GM21737 (cell line): ENCODE results near the gene C10orf90.

ENCODE experiments used
- ATAC-seq: cut with Tn5 transposase; IDR thresholded peaks from one replicate; pipeline ENCODE4 v1.9.1; 2021; ENCODE audit warnings: mild to moderate bottlenecking, moderate library complexity; ENCODE audit not compliant: unreplicated experiment

C10orf90 gene

DNA sequence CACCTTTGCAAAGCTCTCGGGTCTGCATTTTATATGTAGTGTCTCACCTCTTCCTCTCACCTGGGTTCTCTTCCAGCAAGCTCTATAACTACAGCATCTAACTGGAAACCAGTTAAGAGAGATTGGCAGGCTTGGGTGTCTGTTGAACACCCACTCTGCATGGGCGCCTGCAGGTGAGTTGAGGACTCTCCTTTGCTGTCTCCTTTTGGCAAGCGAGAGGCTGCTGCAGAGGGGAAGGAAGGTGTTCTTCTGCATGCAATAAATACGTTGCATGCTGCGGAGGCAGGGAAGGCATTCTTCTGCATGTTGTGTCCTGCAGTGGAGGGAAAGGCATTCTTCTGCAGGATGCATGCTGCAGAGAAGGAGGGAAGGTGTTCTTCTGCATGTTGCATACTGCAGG lies 200.8 kb downstream of the C10orf90 start:
- ATAC-seq, result no peak

DNA sequence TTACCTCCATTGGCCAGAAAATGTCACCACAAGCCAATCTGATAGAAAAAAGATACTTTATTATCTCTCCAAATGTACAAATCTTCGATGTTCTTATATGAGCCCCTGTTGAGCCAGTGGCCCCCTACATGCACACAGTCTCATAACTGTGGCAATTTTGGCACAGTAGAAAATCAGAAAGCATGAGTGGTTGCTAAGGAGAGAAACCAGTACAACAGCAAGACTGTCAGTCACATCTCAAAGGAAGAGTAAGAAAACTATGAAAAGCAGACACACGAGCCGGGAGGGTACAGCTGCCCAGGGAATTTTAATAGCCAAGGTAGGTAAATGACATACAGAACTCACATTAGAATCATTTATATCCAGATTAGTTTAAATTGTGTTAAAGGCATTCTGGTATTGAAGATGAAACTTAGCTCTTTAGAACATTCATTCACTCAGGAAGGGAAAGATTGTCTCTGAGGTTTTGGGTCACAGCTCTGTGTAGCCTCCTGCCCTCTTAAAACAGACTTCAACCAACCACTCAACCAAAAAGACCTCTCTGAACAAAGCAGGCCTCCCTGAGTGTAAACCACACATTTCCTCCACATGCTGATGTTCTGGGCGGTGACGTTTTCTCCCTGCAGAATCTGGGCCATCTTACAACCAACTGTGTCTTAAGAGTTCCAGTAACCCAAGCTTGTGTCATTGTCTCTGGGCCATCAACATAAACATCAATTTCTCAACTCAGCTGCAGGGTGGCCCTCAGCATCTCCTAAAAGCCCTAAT lies 201.4 kb downstream of the C10orf90 start:
- ATAC-seq, result no peak

DNA sequence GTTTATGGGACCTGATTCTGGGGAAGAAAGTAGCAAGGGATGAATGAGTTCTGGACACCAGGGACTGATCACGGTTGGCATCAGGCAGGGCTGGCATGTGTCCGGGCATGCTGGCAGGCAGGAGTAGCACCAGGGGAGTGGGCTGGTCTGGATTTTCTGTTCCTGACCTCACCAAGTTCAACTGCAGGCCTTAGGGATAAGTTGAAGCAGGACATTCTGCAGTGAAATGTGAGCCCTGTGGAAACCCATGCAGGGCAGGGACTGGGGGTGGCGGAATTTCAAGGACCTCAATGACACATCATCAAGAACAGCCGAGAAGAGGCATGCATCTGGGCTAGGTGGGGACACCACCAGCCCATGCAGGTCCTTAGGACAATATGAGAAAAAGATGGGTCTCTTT lies 202.0 kb downstream of the C10orf90 start:
- no peak for ATAC-seq

DNA sequence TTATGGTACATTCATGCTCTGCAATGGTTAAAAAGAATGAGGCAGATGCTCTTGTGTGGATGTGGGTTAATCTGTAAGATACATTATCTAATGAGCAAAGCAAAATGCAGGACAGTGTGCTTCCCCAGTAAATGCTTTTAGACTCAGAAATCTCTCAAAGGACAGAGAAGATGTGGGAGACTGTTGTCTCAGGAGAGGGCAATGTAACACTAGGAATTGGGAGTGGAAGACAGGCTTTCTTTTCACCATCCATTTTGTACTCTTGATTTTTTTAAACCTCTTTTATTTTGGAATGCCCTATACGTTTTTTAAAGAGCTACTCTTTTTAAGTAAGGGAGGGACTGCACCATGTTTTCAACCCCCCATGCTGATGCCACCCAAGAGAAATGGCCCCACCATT lies 204.7 kb downstream of the C10orf90 start:
- no peak for ATAC-seq

DNA sequence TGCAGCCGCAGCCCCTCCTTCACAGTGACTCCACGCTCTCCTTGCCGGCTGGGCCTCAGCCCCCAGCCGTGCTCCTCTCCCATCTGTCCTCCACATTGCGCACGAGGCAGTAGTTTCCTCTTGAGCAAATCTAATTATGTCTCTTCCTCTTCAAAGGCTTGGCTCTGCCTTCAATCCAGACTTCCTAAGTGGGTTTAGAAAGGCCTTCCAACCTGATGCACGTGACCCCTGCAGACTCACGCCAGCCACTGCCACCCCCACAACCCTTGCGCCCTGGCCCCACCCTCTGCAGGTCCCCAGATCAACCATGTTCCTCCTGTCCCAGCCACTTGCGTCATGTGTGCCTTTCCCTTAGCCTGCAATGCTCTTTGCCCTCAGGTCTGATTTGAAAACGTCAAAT lies 207.2 kb downstream of the C10orf90 start:
- no peak for ATAC-seq

DNA sequence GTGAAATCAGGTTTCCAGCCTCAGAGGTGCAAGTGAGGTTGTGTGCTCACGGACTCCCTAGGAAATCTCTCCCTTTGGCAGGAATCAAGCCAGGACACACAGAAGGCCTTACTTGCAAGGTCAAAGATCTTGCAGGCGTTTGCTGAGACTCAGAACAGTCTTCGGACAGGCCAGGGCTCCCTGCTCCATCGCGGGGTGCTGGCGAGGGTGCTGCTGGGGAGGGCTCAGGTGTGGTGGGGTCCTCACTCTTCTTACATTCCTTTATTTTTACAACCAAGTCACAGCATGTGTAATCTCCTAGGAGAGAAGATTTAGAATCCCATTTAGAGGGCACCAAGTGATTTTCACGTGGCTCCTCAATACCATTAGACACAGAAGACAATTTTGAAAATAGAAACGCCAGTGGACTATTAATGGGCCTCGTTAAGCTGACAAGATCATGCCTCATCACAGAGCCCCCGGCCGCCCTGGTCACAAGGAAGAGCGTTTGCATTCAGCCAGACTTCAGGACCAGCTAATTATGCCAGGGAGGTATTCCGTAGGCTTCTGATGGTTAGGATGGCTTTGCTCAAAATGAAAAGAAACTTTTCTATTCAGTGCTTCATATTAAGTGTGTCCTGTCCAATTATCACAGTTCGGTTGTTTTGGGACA lies 209.1 kb downstream of the C10orf90 start:
- no peak for ATAC-seq

DNA sequence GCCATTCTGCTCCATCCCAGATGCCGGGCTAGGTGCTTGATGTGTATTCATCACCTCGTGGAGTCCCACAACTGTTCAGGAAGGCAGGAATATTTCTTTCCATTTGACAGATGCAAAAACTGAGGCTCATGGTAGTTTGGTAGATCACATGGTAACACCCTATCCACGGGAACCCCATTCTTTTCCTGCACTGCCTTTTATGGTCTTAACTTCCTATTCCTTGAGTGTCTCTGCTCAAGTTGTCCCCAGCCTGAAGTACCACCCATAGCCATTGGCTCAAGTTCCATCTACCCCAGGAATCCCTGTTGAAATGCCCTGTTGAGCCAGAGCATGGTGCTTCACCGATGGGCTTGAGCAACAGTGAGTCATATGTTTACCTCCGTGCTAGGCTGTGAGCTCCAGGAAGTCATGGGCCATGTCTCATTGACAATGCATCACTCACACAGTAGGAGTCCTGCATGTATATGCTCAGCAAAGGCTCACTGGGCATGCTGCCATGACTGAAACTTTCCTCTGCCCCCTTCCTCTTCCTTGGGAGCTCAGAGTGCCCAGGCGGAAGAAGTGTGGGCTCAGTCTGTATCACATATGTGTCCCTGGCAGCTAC lies 210.5 kb downstream of the C10orf90 start:
- no peak for ATAC-seq

DNA sequence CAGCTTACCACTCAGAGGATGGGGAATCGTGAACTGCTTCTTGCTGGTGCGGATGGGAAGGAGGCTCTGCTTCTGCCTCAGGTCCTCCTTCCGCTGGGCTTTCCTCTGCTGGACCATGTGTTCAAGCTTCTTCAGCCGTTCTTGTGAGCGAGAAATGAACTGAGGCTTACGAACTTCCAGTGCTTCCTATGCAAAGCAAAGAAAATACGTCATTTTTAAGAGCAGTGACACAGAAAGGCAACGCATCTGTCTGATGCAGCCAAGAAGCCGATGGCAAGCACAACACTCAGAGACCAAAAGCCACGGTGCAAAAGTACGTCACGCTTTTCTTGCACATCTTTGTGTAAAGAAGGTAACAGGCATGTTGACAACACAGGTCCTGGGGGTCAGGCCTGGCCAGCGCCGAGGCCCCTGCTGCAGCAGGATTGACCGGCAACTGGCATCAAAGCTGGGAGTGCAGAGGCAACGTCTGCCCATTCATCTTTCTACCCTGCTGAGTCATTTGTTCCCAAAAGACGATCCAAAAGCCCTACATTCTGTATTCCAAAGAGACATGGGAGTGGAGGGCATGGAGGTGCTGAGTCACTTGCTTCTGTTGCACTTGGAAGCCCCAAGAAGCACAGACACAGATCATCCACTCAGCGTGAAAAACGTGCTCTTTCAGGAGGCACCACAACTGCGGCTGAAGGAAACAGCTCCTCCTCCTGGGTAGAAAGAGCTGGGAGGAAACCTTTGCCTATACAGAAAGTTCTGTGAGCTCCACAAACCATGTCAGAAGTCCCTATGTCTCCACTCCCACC lies 211.3 kb downstream of the C10orf90 start:
- no peak for ATAC-seq

DNA sequence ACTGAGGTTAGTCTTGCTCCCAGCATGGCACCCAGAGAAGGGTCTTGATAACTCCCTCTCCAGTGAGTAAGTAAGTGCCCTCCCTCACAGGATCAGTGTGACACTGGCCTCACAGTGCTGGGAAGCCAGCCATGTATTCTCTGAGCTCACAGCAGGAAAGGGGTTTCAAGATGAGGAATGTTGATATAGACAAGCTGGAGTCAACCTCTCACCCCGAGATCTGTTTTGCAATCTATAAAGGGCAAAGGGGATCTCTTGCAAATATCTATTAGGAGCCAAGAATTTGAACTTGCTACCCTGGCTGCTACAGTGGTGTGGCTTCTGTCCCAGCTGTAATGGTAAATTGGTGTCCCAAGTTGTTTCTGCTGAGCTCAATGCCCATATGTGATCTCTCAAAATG lies 212.0 kb downstream of the C10orf90 start:
- ATAC-seq, result no peak

DNA sequence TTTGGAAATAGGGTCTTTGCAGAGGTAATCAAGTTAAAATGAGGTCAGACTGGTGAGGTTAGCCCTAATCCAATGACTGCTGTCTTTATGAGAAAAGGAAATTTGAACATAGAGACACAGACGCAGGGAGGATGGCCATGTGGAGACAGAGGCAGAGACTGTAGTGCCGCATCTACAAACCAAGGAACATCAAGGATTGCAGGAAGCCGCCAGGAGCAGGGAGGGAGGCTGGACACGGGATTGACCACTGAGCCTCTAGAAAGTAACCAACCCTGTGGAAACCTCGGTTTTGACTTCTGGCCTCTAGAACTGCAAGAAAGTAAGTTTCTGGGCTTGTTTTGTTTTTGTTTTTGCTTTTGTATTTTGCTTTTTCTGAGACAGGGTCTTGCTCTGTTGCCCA lies 213.9 kb downstream of the C10orf90 start:
- ATAC-seq, result no peak

DNA sequence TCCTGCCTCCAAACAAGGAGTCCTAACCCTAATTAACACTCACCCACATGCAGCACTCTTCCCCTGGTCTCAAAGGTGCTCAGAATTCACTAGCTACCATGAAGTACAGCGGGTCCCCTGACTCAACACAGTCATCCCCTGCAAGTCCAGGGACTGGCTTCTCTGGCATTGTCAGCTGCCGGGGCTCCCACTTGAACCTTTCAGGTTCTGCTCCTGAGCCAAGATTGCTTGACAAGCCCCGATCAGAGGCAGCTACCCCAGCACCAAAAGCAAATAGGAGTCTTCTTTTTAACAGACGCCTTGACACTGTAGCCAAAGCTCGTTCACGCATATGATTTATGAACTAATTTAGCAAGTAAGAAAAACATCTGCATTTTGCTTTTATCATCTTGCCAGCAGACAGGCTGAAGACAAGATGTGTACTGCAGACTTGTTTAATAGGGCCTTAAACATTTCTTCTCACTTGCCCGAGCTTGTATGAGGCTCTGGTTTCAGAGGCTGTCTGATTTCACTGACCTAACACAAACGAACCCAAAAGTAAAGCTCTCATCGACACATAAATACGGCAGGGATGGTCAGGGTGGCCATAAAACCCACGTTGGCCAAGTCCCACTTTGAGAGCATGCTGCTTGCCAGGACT lies 214.6 kb downstream of the C10orf90 start:
- no peak for ATAC-seq

DNA sequence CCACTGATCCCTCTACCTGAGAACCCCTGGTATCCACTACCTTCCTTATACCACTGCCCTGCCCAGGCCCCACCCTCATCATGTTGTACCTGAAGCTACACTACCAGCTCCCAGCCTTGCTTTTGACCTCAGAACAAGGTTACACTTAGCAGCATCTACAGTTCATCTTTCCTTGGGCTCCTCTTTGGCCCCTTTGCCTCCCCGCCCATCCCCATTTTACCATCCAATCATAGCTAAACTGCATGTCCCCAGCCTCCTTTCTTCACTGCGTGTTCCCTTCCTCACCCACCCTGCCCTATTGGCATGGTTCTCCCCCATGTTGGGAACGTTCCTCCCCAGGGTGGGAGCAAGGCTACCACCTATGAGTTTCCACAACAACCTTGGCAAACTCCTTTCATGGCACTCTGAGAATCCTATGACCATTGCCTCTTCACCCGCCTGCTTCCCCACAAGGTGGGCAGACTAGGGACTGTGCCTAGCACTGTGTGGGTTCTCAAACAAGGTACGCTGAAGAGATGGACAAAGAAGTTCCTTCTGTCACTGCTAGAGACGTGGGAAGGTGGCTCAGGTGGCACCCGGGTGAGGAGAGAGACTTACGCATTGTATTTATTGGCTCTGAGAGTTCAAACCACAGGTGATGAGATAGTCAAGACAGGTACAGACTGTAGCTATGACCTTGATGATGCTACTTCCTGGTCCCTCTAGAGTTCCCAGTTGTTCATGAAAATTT lies 215.3 kb downstream of the C10orf90 start:
- no peak for ATAC-seq

DNA sequence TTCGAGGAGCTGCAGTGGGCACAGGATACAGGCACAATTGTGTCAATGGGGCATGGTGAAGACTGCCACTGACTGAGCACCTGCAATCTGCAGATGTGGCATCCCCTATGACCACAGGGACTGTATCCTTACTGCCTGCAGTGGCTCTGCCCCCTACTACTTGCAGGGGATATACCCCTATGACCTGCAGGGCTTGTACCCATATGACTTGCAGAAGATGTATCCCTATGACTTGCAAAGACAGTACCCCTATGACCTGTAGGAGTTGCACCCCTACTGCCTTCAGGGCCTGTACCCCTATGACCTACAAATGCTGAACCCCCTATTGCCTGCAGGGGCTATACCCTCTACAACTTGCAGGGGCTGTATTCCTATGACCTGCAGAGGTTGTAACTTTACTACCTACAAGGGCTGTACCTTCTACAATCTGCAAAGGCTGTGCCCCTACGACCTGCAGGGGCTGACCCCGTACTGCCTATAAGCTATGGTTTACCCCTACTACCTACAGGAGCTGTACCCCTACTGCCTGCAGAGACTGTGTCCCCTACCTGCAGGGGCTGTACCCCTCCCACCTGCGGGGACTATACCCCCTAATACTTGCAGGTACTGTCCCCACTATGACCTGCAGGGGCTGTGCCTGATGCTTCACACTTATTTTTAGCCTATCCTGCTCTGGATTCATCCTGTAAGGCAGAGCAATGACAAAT lies 216.3 kb downstream of the C10orf90 start:
- no peak for ATAC-seq

DNA sequence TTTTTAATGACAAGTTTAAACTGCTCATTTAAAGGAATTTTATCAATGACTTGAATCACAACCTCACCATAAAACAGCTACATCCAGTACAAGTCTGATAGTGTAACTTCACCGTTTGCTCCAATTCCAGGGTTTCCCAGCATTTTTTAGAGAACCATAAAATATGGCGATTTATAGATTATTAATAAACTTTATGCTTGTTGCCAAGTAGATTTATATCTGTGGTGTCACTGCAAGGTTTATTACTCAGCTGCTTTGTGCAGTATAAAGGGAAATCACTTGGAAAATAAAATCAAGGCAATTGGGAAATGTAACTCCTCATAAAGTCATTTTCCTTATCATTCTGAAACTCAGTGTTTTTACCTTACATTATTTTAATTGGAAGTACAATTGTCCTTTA lies 218.2 kb downstream of the C10orf90 start:
- ATAC-seq, result no peak

DNA sequence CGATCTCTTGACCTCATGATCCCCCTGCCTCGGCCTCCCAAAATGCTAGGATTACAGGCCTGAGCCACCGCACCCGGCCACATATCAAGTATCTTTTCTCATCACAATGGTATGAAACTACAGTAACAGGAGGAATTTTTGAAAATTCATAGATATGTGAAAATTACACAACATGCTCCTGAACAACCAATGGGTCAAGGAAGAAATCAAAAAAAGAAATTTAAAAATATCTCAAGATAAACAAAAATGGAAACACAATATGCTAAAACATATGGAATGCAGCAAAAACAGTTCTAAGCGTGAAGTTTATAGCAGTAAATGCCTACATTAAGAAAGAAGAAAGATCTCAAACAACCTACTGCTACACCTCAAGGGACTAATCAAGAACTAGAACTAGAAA lies 222.4 kb downstream of the C10orf90 start:
- no peak for ATAC-seq

DNA sequence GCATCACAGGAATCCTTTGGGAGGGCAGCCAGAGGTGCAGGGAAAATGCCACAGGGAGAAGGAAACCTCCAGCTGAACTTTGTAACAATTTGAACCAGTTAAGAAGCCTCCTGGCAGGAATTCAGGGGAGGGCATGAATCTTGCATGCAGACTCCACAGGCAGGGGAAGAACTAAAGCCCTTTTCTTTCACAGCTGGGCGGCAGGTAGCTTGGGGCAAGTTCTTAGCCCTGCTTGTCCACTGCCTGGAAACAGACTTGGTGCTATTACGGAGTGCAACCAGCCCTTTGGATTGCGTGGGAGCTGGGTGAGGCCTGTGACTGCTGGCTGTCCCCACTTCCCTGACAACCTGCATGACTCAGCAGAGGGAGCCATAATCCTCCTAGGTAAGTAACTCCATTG lies 230.6 kb downstream of the C10orf90 start:
- ATAC-seq, result no peak

DNA sequence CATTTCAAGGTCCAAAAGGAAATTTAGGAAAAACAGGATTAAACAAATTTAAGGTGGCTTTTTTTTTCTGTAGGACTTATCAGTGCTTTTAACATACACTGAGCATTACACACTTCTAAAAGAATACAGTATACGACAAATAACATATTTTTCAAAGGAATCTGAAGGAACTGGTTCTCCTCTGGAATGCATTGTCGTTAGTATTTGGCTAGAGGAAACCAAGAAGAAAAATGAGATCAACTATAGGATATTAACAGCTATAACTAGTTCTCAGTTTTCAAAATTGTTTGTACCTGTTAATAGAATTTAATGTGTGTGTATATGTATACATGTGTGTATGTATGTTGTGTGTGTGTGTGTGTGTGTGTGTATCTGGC lies 232.1 kb downstream of the C10orf90 start:
- no peak for ATAC-seq

DNA sequence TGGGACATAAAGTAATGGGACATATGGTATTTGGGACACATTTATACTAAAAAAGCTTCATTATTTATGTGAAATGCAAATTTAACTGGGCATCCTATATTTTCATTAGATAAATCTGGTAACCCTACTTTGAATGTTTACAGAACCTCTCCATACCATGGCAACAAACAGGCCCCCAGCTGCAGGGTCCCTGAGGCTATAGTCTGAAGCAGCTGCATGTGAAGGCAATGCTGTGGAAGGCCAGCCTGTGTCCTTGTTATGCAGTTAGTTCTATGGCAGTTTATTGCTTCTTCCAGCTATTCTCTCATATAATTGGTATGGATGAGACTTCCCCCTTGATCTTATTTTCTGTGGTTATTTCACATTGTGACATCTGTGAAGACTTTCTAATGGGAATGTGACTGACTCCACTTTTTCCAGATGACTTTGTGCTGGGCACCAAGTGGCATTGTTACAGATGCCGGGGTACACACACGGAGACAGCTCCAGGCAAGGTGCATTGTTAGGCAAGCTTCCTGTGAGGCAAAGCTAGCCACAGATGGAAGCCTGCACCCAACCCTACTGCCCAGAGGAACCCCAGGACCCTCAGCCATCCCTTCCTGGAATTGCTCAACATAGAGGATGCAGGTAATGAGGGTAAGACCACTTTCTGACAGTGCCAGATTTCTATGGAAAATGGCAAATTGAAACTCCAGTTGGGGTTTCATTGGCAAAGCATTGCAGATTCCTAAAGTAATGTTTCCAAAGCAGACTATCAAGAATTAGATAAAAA lies 232.7 kb downstream of the C10orf90 start:
- no peak for ATAC-seq

DNA sequence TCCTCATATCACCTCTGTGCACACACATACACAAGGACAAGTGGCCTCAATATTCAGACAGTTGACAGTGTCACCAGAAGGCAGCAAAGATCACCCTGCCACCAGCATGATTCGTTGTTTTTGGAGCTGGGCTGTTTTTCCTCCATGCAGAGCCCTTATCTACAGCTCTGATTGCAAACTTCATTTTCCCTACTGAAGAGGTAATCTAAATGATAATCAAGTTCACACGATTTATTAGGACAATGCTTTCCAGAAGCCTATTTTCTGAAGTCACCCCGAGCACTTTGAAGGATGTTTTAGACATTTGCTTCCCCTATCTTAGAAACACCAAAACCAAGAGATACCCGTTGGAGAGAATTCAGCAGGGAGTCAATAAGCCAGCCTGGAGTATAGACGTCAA lies 236.3 kb downstream of the C10orf90 start:
- ATAC-seq, result no peak
